H1 (cell line): ENCODE data around the gene DNAJB6. TPM values are rescaled to one million over a fixed set of nuclear protein-coding genes. Genes with fewer than 3 reads are reported as not detected.

Experiments
- CTCF ChIA-PET: fragments of 300-600 bp; sonication (Branson Sonifier 250); formaldehyde crosslinking; loops from one replicate; lab custom pipeline; 2021; ENCODE audit not compliant: partially characterized antibody; lab: Charles Lee
- POLR2A ChIA-PET: fragments of 300-600 bp; sonication (Branson Sonifier 250); formaldehyde crosslinking; loops from one replicate; lab custom pipeline; 2021; ENCODE audit warnings: inconsistent platforms; ENCODE audit not compliant: partially characterized antibody; lab: Charles Lee
- DNase-seq, 2 experiments: peaks; one replicate each; pipeline versions ENCODE4 v3.0.0 to v3.0.0-alpha.2; 2010 to 2022; ENCODE audit warnings: low spot score in 2 of 2, low read depth in 1 of 2, mixed read lengths in 1 of 2
- FAIRE-seq: peaks from 2 replicates; lab custom pipeline; 2011; peaks lifted over from hg19 to GRCh38; lab: Jason Lieb, UNC
- H2AFZ ChIP-seq: 2 replicates; pipeline ENCODE4 v1.8.1; 2012; ENCODE audit warnings: low read length, inconsistent platforms
- H2AK5ac ChIP-seq: 2 replicates; pipeline ENCODE4 v1.6.1; 2013; ENCODE audit warnings: low read depth, low read length
- H2BK120ac ChIP-seq: replicated peaks from 2 replicates; pipeline ENCODE3; 2013; ENCODE audit warnings: low read depth, low read length, inconsistent platforms
- H2BK12ac ChIP-seq: 2 replicates; pipeline ENCODE4 v1.6.1; 2013; ENCODE audit warnings: low read depth, low read length
- H2BK15ac ChIP-seq: 2 replicates; pipeline ENCODE4 v1.6.1; 2013; ENCODE audit warnings: low read length
- H2BK20ac ChIP-seq: 2 replicates; pipeline ENCODE4 v1.6.1; 2013; ENCODE audit warnings: low read length
- H2BK5ac ChIP-seq: 2 replicates; pipeline ENCODE4 v1.6.1; 2013; ENCODE audit warnings: low read depth, low read length
- H3K14ac ChIP-seq: 2 replicates; pipeline ENCODE4 v1.6.1; 2013; ENCODE audit warnings: inconsistent platforms; ENCODE audit not compliant: insufficient read length
- H3K18ac ChIP-seq: 2 replicates; pipeline ENCODE4 v1.6.1; 2013; ENCODE audit warnings: low read length; ENCODE audit errors: extremely low read depth
- H3K23ac ChIP-seq: 2 replicates; pipeline ENCODE4 v1.6.1; 2013; ENCODE audit warnings: inconsistent platforms; ENCODE audit not compliant: insufficient read length
- H3K23me2 ChIP-seq: 2 replicates; pipeline ENCODE4 v1.6.1; 2013; ENCODE audit warnings: low read depth, low read length
- H3K27ac ChIP-seq: 2 replicates; pipeline ENCODE4 v1.6.1; 2011; ENCODE audit warnings: low read depth, low read length, inconsistent platforms
- H3K27me3 ChIP-seq, 4 experiments: replicated peaks in 1 of 4; 1 replicate in 1 of 4; 2 replicates in 3 of 4; pipeline versions ENCODE4 v1.6.1 to v1.8.1; 2011 to 2013; ENCODE audit warnings: low read length in 3 of 4, mild to moderate bottlenecking in 3 of 4, inconsistent platforms in 2 of 4, mixed read lengths in 2 of 4, moderate library complexity in 1 of 4; ENCODE audit not compliant: control insufficient read depth in 3 of 4, insufficient read depth in 3 of 4; ENCODE audit errors: extremely low read depth in 1 of 4
- H3K36me3 ChIP-seq, 4 experiments: 2 replicates each; pipeline versions ENCODE4 v1.6.1 to v1.8.1; 2011 to 2013; ENCODE audit warnings: mild to moderate bottlenecking in 4 of 4, low read length in 3 of 4, moderate library complexity in 2 of 4, control low read depth in 1 of 4, inconsistent platforms in 1 of 4; ENCODE audit not compliant: insufficient read depth in 4 of 4, control insufficient read depth in 2 of 4
- H3K4ac ChIP-seq: replicated peaks from 2 replicates; pipeline ENCODE3; 2013; ENCODE audit warnings: low read length, low read depth, mixed read lengths, inconsistent platforms; ENCODE audit not compliant: insufficient read length
- H3K4me1 ChIP-seq, 4 experiments: replicated peaks in 1 of 4; 1 replicate in 1 of 4; 2 replicates in 3 of 4; pipeline versions ENCODE4 v1.6.1 to v1.8.1; 2011 to 2013; ENCODE audit warnings: low read length in 3 of 4, inconsistent platforms in 2 of 4, mixed read lengths in 1 of 4; ENCODE audit not compliant: insufficient read depth in 4 of 4, control insufficient read depth in 3 of 4
- H3K4me2 ChIP-seq, 2 experiments: 2 replicates each; pipeline versions ENCODE4 v1.6.1 to v1.8.1; 2011 to 2013; ENCODE audit warnings: low read depth in 2 of 2, low read length in 2 of 2, control low read depth in 1 of 2, inconsistent platforms in 1 of 2, mild to moderate bottlenecking in 1 of 2; ENCODE audit not compliant: insufficient read depth in 1 of 2
- H3K4me3 ChIP-seq, 4 experiments: fragments of 200-600, 300-600 bp in 1 of 4; sonication (generic), shearing (Covaris generic), sonication (Bioruptor Twin) in 1 of 4; 2 replicates each; pipeline versions ENCODE4 v1.5.1 to v1.8.1; 2011 to 2016; ENCODE audit warnings: low read length in 4 of 4, low read depth in 3 of 4, control low read depth in 2 of 4, inconsistent platforms in 2 of 4, mild to moderate bottlenecking in 2 of 4, mixed read lengths in 1 of 4, moderate library complexity in 1 of 4; ENCODE audit not compliant: insufficient read depth in 2 of 4; ENCODE audit errors: extremely low read depth in 1 of 4
- H3K56ac ChIP-seq: replicated peaks from 2 replicates; pipeline ENCODE3; 2013; ENCODE audit warnings: low read depth, mild to moderate bottlenecking, mixed read lengths, low read length, inconsistent platforms; ENCODE audit not compliant: insufficient read length
- H3K79me1 ChIP-seq: 2 replicates; pipeline ENCODE4 v1.6.1; 2013; ENCODE audit warnings: low read depth, low read length, control low read depth
- H3K79me2 ChIP-seq, 2 experiments: 2 replicates each; pipeline versions ENCODE4 v1.6.1 to v1.8.1; 2012 to 2013; ENCODE audit warnings: low read length in 2 of 2, mild to moderate bottlenecking in 2 of 2, inconsistent platforms in 1 of 2; ENCODE audit not compliant: insufficient read depth in 2 of 2, control insufficient read depth in 1 of 2
- H3K9ac ChIP-seq, 4 experiments: replicated peaks in 1 of 4; 1 replicate in 1 of 4; 2 replicates in 3 of 4; pipeline versions ENCODE4 v1.6.1 to v1.8.1; 2011 to 2013; ENCODE audit warnings: low read depth in 3 of 4, low read length in 3 of 4, control low read depth in 2 of 4, mild to moderate bottlenecking in 2 of 4, moderate library complexity in 2 of 4, inconsistent platforms in 1 of 4; ENCODE audit errors: extremely low read depth in 1 of 4
- H3K9me3 ChIP-seq, 2 experiments: 2 replicates each; pipeline versions ENCODE4 v1.6.1 to v1.8.1; 2012 to 2013; ENCODE audit warnings: mild to moderate bottlenecking in 2 of 2, moderate library complexity in 2 of 2, control low read depth in 1 of 2, inconsistent platforms in 1 of 2, low read depth in 1 of 2, low read length in 1 of 2, mixed read lengths in 1 of 2; ENCODE audit not compliant: insufficient read depth in 2 of 2
- H4K20me1 ChIP-seq, 2 experiments: replicated peaks in 1 of 2; 2 replicates each; pipeline versions ENCODE3 to v1.8.1; 2011 to 2013; ENCODE audit warnings: inconsistent platforms in 2 of 2, low read length in 2 of 2, mild to moderate bottlenecking in 1 of 2; ENCODE audit not compliant: insufficient read depth in 2 of 2, control insufficient read depth in 1 of 2
- H4K5ac ChIP-seq: 2 replicates; pipeline ENCODE4 v1.6.1; 2013; ENCODE audit warnings: low read length, low read depth, mixed read lengths, inconsistent platforms; ENCODE audit not compliant: insufficient read length
- H4K8ac ChIP-seq: 2 replicates; pipeline ENCODE4 v1.8.0; 2013; ENCODE audit warnings: mild to moderate bottlenecking, moderate library complexity, low read length, inconsistent platforms; ENCODE audit not compliant: insufficient read depth; ENCODE audit errors: extremely low read depth
- H4K91ac ChIP-seq: replicated peaks from 2 replicates; pipeline ENCODE3; 2013; ENCODE audit warnings: low read length, mixed read lengths, inconsistent platforms; ENCODE audit not compliant: insufficient read length
- POU5F1 ChIP-seq: IDR thresholded peaks from 2 replicates; pipeline ENCODE4 v1.6.1; 2011; ENCODE audit warnings: low read depth, mild to moderate bottlenecking, low read length, moderate library complexity
- WGBS, 2 experiments: shearing (Covaris generic) in 1 of 2; methylation state at CpG; one replicate each; pipeline versions ENCODE4 v1.1.6 to v1.1.7; 2013 to 2015; ENCODE audit warnings: low lambda C conversion rate in 2 of 2, mixed read lengths in 2 of 2, inconsistent platforms in 1 of 2, low coverage in 1 of 2, missing lambda C conversion rate in 1 of 2; ENCODE audit not compliant: insufficient replicate concordance in 2 of 2, insufficient coverage in 1 of 2, insufficient read length in 1 of 2; ENCODE audit errors: extremely low coverage in 1 of 2, missing lambda C conversion rate in 1 of 2; 5-methylcytosine and 5-hydroxymethylcytosine counted together
- polyA plus RNA-seq, 7 experiments: library from polyadenylated mRNA; depleted of rRNA in 3 of 7; stranded (reverse) in 5 of 7; unstranded in 2 of 7; fragments of >200 nt in 5 of 7; fragments of 200-250 nt in 2 of 7; gene quantifications; 1 replicate in 5 of 7; 2 replicates in 1 of 7; 4 replicates in 1 of 7; pipeline versions ENCODE4 v1.2.1 to v1.2.3, GENCODE V29; 2011 to 2013; ENCODE audit warnings: missing spikeins in 2 of 7, mixed read lengths in 2 of 7
- total RNA-seq: library from RNA; stranded (reverse); fragmentation: NEBNext Ultra II Directional; extraction: Animal tissue kit (Norgen Biotek cat#: 25700); gene quantifications from 2 replicates; pipeline ENCODE4 v1.2.1, GENCODE V29; 2021

Gene DNAJB6
- total and polyA plus RNA-seq, 2 of the 8 experiments (the other 6 are each of a cell fraction or from before 2014, with no cell fraction given): 166 to 295 TPM

DNA sequence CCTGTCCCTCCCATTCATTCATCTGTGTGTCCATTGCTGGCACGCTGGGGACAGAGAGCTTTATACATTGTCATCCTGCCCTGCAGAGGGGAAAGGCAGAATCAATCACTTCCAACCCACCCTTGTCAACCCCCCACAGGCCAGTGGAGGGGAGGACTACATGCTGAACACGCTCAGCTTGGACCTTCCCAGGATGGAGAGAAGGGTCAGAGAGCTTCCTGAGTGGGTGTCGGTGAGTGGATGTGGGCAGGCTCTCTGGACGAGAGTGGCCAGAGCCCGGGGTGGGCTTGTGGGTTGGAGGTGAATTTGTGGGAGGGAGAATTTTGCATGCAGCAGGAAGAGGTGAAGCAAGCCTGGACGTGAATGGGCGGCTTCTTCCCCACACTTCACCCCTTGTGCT lies 93.9 kb downstream of the DNAJB6 start:
- Histone ChIP-seq H3K23me2 (peaks cover 9% of the 10 kb centered on the region), H2BK12ac (no peak overlapping the region), H3K4ac (no peak overlapping the region), H4K5ac (no peak overlapping the region), H3K4me1 (peaks cover 0 to 11% (median 7%) of the 10 kb centered on the region in 4 experiments; a peak in 6 of 7 replicates), H3K14ac (no peak overlapping the region), H3K18ac (no peak overlapping the region), H2AK5ac (no peak overlapping the region), H3K56ac (no peak overlapping the region), H2BK15ac (no peak overlapping the region), H2BK120ac (no peak overlapping the region), H2BK5ac (no peak overlapping the region), H3K79me2 (no peaks in the 10 kb centered on the region), H3K36me3 (no peaks in the 10 kb centered on the region), H2BK20ac (no peak overlapping the region), H3K79me1 (no peaks in the 10 kb centered on the region), H2AFZ (no peak overlapping the region), H4K91ac (no peak overlapping the region), H3K9ac (no peak overlapping the region), H4K20me1 (peaks cover 1 to 7% of the 10 kb centered on the region in 2 experiments), H3K4me2 (no peak overlapping the region), H3K27me3 (no peaks in the 10 kb centered on the region), H3K27ac (no peak overlapping the region), H3K4me3 (no peak overlapping the region), H3K23ac (no peak overlapping the region), H4K8ac (no peak overlapping the region), H3K9me3 (no peaks in the 10 kb centered on the region; a peak in 1 of 4 replicates)
- CTCF ChIA-PET: interaction anchor here (1.3 to 2.4 kb wide), 3 partner anchors 32 to 47 kb away, joined by 4 to 22 read pairs (median 7); no protein-coding TSS in a partner anchor
- TF ChIP-seq POU5F1: no peak
- peak in 1 of 2 experiments; percentile 27 for DNase-seq
- FAIRE-seq: no peak
- WGBS, 2 experiments: 96% methylated on average over 5 of the region's 7 CpGs; no CpG with 5 or more reads in 1 of the 2 experiments
- POLR2A ChIA-PET: no interaction called here
